H1 (cell line): ENCODE results near the gene COPS9.

Source experiments
- BRCA1 ChIP-seq: IDR thresholded peaks from 2 replicates; pipeline ENCODE4 v1.6.1; 2012; ENCODE audit warnings: low read depth, low read length, improper control_type of control experiment
- CEBPB ChIP-seq: IDR thresholded peaks from 2 replicates; pipeline ENCODE4 v1.6.1; 2012; ENCODE audit warnings: low read depth, low read length
- EGR1 ChIP-seq: IDR thresholded peaks from 2 replicates; pipeline ENCODE4 v1.6.1; 2011; ENCODE audit warnings: low read depth, low read length, borderline replicate concordance
- EZH2 ChIP-seq: fragments of 200-600 bp; sonication (generic); IDR thresholded peaks from 2 replicates; pipeline ENCODE4 v1.7.1; 2012; ENCODE audit warnings: low read depth, mild to moderate bottlenecking, moderate library complexity, low read length, inconsistent platforms; ENCODE audit not compliant: severe bottlenecking
- FOSL1 ChIP-seq: IDR thresholded peaks from 2 replicates; pipeline ENCODE4 v1.6.1; 2011; ENCODE audit warnings: mild to moderate bottlenecking, low read depth, low read length, moderate library complexity; ENCODE audit not compliant: insufficient read depth
- GABPA ChIP-seq: IDR thresholded peaks from 2 replicates; pipeline ENCODE4 v1.6.1; 2011; ENCODE audit warnings: mild to moderate bottlenecking, low read length, moderate library complexity, borderline replicate concordance; ENCODE audit not compliant: insufficient read depth
- KDM5A ChIP-seq: fragments of 200-600 bp; IDR thresholded peaks from 2 replicates; pipeline ENCODE4 v1.7.1; 2012; ENCODE audit warnings: mild to moderate bottlenecking, low read length, inconsistent platforms, mixed read lengths
- POLR2A ChIP-seq, 2 experiments: IDR thresholded peaks; 1 replicate in 1 of 2; 2 replicates in 1 of 2; pipeline ENCODE4 v1.6.1; 2011; ENCODE audit warnings: low read depth in 2 of 2, low read length in 2 of 2, mild to moderate bottlenecking in 2 of 2; ENCODE audit errors: control extremely low read depth in 1 of 2
- POLR2AphosphoS5 ChIP-seq: IDR thresholded peaks from 2 replicates; pipeline ENCODE4 v1.6.1; 2011; ENCODE audit warnings: low read depth, low read length
- SP2 ChIP-seq: IDR thresholded peaks from 2 replicates; pipeline ENCODE4 v1.6.1; 2012; ENCODE audit warnings: mild to moderate bottlenecking, low read length, inconsistent platforms
- SRF ChIP-seq: IDR thresholded peaks from 2 replicates; pipeline ENCODE4 v1.6.1; 2011; ENCODE audit warnings: mild to moderate bottlenecking, low read depth, low read length, moderate library complexity
- TF ChIP-seq, protein P1 (sequence below), 3 experiments: IDR thresholded peaks; 1 replicate in 2 of 3; 2 replicates in 1 of 3; pipeline versions ENCODE4 v1.5.1 to v1.6.1; 2011; ENCODE audit warnings: low read length in 3 of 3, mild to moderate bottlenecking in 3 of 3, inconsistent platforms in 2 of 3, low read depth in 1 of 3, moderate library complexity in 1 of 3; ENCODE audit not compliant: insufficient read depth in 1 of 3; ENCODE audit errors: control extremely low read depth in 1 of 3

- TF ChIP-seq KDM5A, result no peak
- TF ChIP-seq BRCA1, result no peak
- no peak for TF ChIP-seq SP2
- TF ChIP-seq, protein P1, sequence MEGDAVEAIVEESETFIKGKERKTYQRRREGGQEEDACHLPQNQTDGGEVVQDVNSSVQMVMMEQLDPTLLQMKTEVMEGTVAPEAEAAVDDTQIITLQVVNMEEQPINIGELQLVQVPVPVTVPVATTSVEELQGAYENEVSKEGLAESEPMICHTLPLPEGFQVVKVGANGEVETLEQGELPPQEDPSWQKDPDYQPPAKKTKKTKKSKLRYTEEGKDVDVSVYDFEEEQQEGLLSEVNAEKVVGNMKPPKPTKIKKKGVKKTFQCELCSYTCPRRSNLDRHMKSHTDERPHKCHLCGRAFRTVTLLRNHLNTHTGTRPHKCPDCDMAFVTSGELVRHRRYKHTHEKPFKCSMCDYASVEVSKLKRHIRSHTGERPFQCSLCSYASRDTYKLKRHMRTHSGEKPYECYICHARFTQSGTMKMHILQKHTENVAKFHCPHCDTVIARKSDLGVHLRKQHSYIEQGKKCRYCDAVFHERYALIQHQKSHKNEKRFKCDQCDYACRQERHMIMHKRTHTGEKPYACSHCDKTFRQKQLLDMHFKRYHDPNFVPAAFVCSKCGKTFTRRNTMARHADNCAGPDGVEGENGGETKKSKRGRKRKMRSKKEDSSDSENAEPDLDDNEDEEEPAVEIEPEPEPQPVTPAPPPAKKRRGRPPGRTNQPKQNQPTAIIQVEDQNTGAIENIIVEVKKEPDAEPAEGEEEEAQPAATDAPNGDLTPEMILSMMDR (IDR thresholded peaks at IDR 0.05; ENCODE audit: control extremely low read depth in 1 of 3, insufficient read depth in 1 of 3, low read depth in 1 of 3, low read length in 3 of 3), result no peak
- TF ChIP-seq FOSL1, result no peak
- TF ChIP-seq POLR2A (IDR thresholded peaks at IDR 0.05; ENCODE audit: control extremely low read depth in 1 of 2, low read depth in 2 of 2, low read length in 2 of 2), result no peak
- no peak for TF ChIP-seq POLR2AphosphoS5
- TF ChIP-seq EZH2, result no peak
- no peak for TF ChIP-seq EGR1
- no peak for TF ChIP-seq GABPA
- TF ChIP-seq SRF, result no peak
- TF ChIP-seq CEBPB, result no peak
Observed at GRCh38 chr2:240182001-240182400, 45.9 kb upstream of the COPS9 start.
